Ishikawa (cell line): ENCODE data around the gene GABARAPL2.

Experiments
- CEBPB ChIP-seq: IDR thresholded peaks from 2 replicates; pipeline ENCODE4 v1.6.1; 2012
- CREB1 ChIP-seq: IDR thresholded peaks from 2 replicates; pipeline ENCODE4 v1.6.1; 2012; ENCODE audit warnings: low read depth
- EGR1 ChIP-seq: IDR thresholded peaks from 2 replicates; pipeline ENCODE4 v1.6.1; 2012
- EP300 ChIP-seq: IDR thresholded peaks from 2 replicates; pipeline ENCODE4 v1.6.1; 2012; ENCODE audit warnings: borderline replicate concordance
- FOXM1 ChIP-seq: IDR thresholded peaks from 2 replicates; pipeline ENCODE4 v1.6.1; 2012; ENCODE audit warnings: low read depth, borderline replicate concordance
- MAX ChIP-seq: IDR thresholded peaks from 2 replicates; pipeline ENCODE4 v1.6.1; 2012
- NFIC ChIP-seq: IDR thresholded peaks from 2 replicates; pipeline ENCODE4 v1.6.1; 2012
- RAD21 ChIP-seq: IDR thresholded peaks from 2 replicates; pipeline ENCODE4 v1.6.1; 2012; ENCODE audit warnings: low read depth
- REST ChIP-seq: IDR thresholded peaks from 2 replicates; pipeline ENCODE4 v1.6.1; 2012; ENCODE audit warnings: low read depth, mild to moderate bottlenecking
- TAF1 ChIP-seq: IDR thresholded peaks from 2 replicates; pipeline ENCODE4 v1.6.1; 2012; ENCODE audit warnings: low read depth, mild to moderate bottlenecking
- TCF12 ChIP-seq: IDR thresholded peaks from 2 replicates; pipeline ENCODE4 v1.6.1; 2012; ENCODE audit warnings: low read depth
- TEAD4 ChIP-seq: IDR thresholded peaks from 2 replicates; pipeline ENCODE4 v1.6.1; 2012
- USF1 ChIP-seq: IDR thresholded peaks from 2 replicates; pipeline ENCODE4 v1.6.1; 2012
- YY1 ChIP-seq: IDR thresholded peaks from 2 replicates; pipeline ENCODE4 v1.6.1; 2012; ENCODE audit warnings: low read depth
- ZBTB7A ChIP-seq: IDR thresholded peaks from 2 replicates; pipeline ENCODE4 v1.6.1; 2012; ENCODE audit warnings: low read depth

GABARAPL2 gene

GRCh38 chr16:75626806-75627205 lies 60.6 kb downstream of the GABARAPL2 start:
- TF ChIP-seq CREB1 (no peak), NFIC (no peak), MAX (no peak), TAF1 (no peak), RAD21 (no peak), ZBTB7A (no peak), USF1 (no peak), EP300 (no peak), REST (no peak), YY1 (no peak), FOXM1 (no peak), EGR1 (no peak), TEAD4 (no peak), TCF12 (no peak), CEBPB (no peak)
